Measurements from ENCODE around the gene FLT3.

The FLT3 gene

DNA sequence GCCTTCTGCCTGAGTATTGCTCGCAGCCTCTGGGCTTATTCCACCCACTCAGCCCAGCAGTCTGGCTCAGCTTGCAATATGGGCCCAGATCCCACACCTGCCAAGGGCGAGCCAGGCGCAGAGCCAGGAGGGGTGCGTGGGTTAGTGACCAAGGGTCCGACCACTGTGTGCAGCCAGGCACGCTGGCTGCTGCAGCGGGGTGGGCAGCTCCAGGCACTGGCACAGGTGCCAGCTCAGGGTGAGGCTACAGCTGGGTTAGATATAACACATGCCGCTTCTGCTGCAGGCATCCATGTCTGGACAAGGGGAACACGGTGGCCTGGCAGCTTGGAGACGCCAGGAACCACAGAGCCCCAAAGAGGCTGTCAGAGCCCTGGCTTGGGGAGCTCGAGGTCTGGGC lies 99.3 kb downstream of the FLT3 start:
- no peak overlapping the region for H3K9ac ChIP-seq (ENCODE audit: insufficient read length, low read depth)
- no peak overlapping the region for H3K4me3 ChIP-seq (ENCODE audit: insufficient read length, low read depth)
- DNase-seq (ENCODE audit: low read depth, low spot score): no peak
- H3K9me3 ChIP-seq (ENCODE audit: insufficient read depth, low read length): no peaks in the 10 kb centered on the region
- no peaks in the 10 kb centered on the region for H3K36me3 ChIP-seq (ENCODE audit: insufficient read depth, insufficient read length, low read length)
- peaks cover 11% of the 10 kb centered on the region for H3K27me3 ChIP-seq (ENCODE audit: insufficient read depth, insufficient read length)
- H3K4me1 ChIP-seq (ENCODE audit: insufficient read depth, insufficient read length): peaks cover 4% of the 10 kb centered on the region
- TF ChIP-seq SUZ12 (IDR thresholded peaks at IDR 0.05; ENCODE audit: extremely low read depth, insufficient read depth, insufficient read length): no peak
- no peak for TF ChIP-seq YY1 (IDR thresholded peaks at IDR 0.05; ENCODE audit: insufficient read depth, insufficient read length)
- no peak for TF ChIP-seq ZNF274 (IDR thresholded peaks at IDR 0.05; ENCODE audit: low read depth, low read length)

GRCh38 chr13:28000567-28000966 lies 99.8 kb downstream of the FLT3 start:
- Histone ChIP-seq H3K36me3 (ENCODE audit: insufficient read depth, insufficient read length, low read length) (no peaks in the 10 kb centered on the region), H3K27me3 (ENCODE audit: insufficient read depth, insufficient read length) (peaks cover 11% of the 10 kb centered on the region), H3K9ac (ENCODE audit: insufficient read length, low read depth) (no peak overlapping the region), H3K4me3 (ENCODE audit: insufficient read length, low read depth) (no peak overlapping the region), H3K9me3 (ENCODE audit: insufficient read depth, low read length) (no peaks in the 10 kb centered on the region), H3K4me1 (ENCODE audit: insufficient read depth, insufficient read length) (peaks cover 4% of the 10 kb centered on the region)
- TF ChIP-seq SUZ12 (IDR thresholded peaks at IDR 0.05; ENCODE audit: extremely low read depth, insufficient read depth, insufficient read length) (no peak), ZNF274 (IDR thresholded peaks at IDR 0.05; ENCODE audit: low read depth, low read length) (no peak), YY1 (IDR thresholded peaks at IDR 0.05; ENCODE audit: insufficient read depth, insufficient read length) (no peak)
- DNase-seq (ENCODE audit: low read depth, low spot score): no peak

GRCh38 chr13:27997904-27998522 lies 102.4 kb downstream of the FLT3 start:
- TF ChIP-seq ZNF274 (IDR thresholded peaks at IDR 0.05; ENCODE audit: low read depth, low read length) (no peak), SUZ12 (IDR thresholded peaks at IDR 0.05; ENCODE audit: extremely low read depth, insufficient read depth, insufficient read length) (no peak), YY1 (IDR thresholded peaks at IDR 0.05; ENCODE audit: insufficient read depth, insufficient read length) (no peak)
- H3K9me3 ChIP-seq (ENCODE audit: insufficient read depth, low read length): no peaks in the 10 kb centered on the region
- DNase-seq (ENCODE audit: low read depth, low spot score): no peak

GRCh38 chr13:27991881-27992280 lies 108.5 kb downstream of the FLT3 start:
- Histone ChIP-seq H3K9ac (ENCODE audit: insufficient read length, low read depth) (no peak overlapping the region), H3K4me3 (ENCODE audit: insufficient read length, low read depth) (no peak overlapping the region), H3K4me1 (ENCODE audit: insufficient read depth, insufficient read length) (no peaks in the 10 kb centered on the region), H3K27me3 (ENCODE audit: insufficient read depth, insufficient read length) (peaks cover 45% of the 10 kb centered on the region), H3K9me3 (ENCODE audit: insufficient read depth, low read length) (no peaks in the 10 kb centered on the region), H3K36me3 (ENCODE audit: insufficient read depth, insufficient read length, low read length) (no peaks in the 10 kb centered on the region)
- DNase-seq (ENCODE audit: low read depth, low spot score): no peak
- TF ChIP-seq ZNF274 (IDR thresholded peaks at IDR 0.05; ENCODE audit: low read depth, low read length) (no peak), SUZ12 (IDR thresholded peaks at IDR 0.05; ENCODE audit: extremely low read depth, insufficient read depth, insufficient read length) (no peak), YY1 (IDR thresholded peaks at IDR 0.05; ENCODE audit: insufficient read depth, insufficient read length) (no peak)

More at GRCh38 chr13:27997904-27998522, 102.4 kb downstream of the FLT3 start:
- Histone ChIP-seq H3K27me3 (ENCODE audit: insufficient read depth, insufficient read length) (peaks cover 11% of the 10 kb centered on the region), H3K4me3 (ENCODE audit: insufficient read length, low read depth) (no peak overlapping the region), H3K4me1 (ENCODE audit: insufficient read depth, insufficient read length) (peaks cover 4% of the 10 kb centered on the region), H3K36me3 (ENCODE audit: insufficient read depth, insufficient read length, low read length) (no peaks in the 10 kb centered on the region), H3K9ac (ENCODE audit: insufficient read length, low read depth) (no peak overlapping the region)

DNA sequence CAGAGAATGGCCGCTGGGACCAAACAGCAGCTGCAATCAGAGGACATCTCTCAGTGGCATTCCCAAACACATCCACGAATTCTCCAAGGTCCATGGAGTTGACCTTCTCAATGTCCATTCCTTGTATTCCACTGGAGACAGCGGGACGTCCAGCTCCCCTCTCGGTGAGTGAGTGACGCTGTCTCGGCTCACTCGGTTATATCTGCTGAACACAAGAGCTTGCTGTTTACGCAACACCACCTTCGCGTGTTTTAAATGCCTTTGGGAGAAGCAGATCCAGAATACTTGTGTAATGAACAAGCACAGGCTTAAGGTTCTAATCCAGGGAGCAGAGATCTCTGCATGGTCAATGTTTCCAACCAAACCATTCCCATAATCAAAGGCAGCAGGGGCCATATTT lies 111.9 kb downstream of the FLT3 start, which contains the start of gene URAD:
Gene URAD, minus strand, starts transcription at position 174 of the 400 bp plus-strand sequence. Its CDS starts 56 bp downstream, at position 118.
- Histone ChIP-seq H3K9ac (ENCODE audit: insufficient read length, low read depth) (no peak within 1 kb of the TSS), H3K4me1 (ENCODE audit: insufficient read depth, insufficient read length) (no peaks in the 10 kb centered on the region), H3K27me3 (ENCODE audit: insufficient read depth, insufficient read length) (peaks cover 71% of the 10 kb centered on the region), H3K4me3 (ENCODE audit: insufficient read length, low read depth) (no peak within 1 kb of the TSS), H3K9me3 (ENCODE audit: insufficient read depth, low read length) (no peaks in the 10 kb centered on the region), H3K36me3 (ENCODE audit: insufficient read depth, insufficient read length, low read length) (no peaks in the 10 kb centered on the region)
- DNase-seq (ENCODE audit: low read depth, low spot score): no peak
- no peak for TF ChIP-seq YY1 (IDR thresholded peaks at IDR 0.05; ENCODE audit: insufficient read depth, insufficient read length)
- TF ChIP-seq ZNF274 (IDR thresholded peaks at IDR 0.05; ENCODE audit: low read depth, low read length): no peak
- no peak for TF ChIP-seq SUZ12 (IDR thresholded peaks at IDR 0.05; ENCODE audit: extremely low read depth, insufficient read depth, insufficient read length)

- no peak for DNase-seq (ENCODE audit: low read depth, low spot score)
- TF ChIP-seq SUZ12 (IDR thresholded peaks at IDR 0.05; ENCODE audit: extremely low read depth, insufficient read depth, insufficient read length): no peak
- no peak for TF ChIP-seq YY1 (IDR thresholded peaks at IDR 0.05; ENCODE audit: insufficient read depth, insufficient read length)
- no peak for TF ChIP-seq ZNF274 (IDR thresholded peaks at IDR 0.05; ENCODE audit: low read depth, low read length)
- Histone ChIP-seq H3K4me1 (ENCODE audit: insufficient read depth, insufficient read length) (no peaks in the 10 kb centered on the region), H3K4me3 (ENCODE audit: insufficient read length, low read depth) (no peak overlapping the region), H3K9me3 (ENCODE audit: insufficient read depth, low read length) (no peaks in the 10 kb centered on the region), H3K27me3 (ENCODE audit: insufficient read depth, insufficient read length) (peaks cover 94% of the 10 kb centered on the region), H3K36me3 (ENCODE audit: insufficient read depth, insufficient read length, low read length) (no peaks in the 10 kb centered on the region), H3K9ac (ENCODE audit: insufficient read length, low read depth) (no peak overlapping the region)
Observed at GRCh38 chr13:27985600-27985999, 114.8 kb downstream of the FLT3 start.

DNA sequence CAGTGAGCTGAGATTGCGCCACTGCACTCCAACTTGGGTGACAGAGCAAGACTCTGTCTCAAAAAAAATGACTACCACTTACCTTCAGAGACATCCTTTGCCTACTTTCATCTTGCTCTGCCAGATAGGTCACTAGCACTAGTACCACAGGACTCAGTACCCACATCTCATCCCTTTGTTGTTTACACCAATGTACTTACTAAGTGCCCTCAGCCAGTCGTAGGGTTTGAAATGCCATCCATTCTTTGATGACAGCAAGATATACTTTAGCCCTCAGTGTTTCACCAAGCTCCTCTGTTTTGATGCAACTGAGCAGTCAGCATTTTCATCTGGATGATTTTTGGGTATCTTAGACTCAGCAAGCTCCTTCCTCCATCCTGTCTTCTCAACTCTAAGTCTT lies 118.0 kb downstream of the FLT3 start:
- Histone ChIP-seq H3K36me3 (ENCODE audit: insufficient read depth, insufficient read length, low read length) (no peaks in the 10 kb centered on the region), H3K9ac (ENCODE audit: insufficient read length, low read depth) (no peak overlapping the region), H3K4me3 (ENCODE audit: insufficient read length, low read depth) (no peak overlapping the region), H3K27me3 (ENCODE audit: insufficient read depth, insufficient read length) (peaks cover 99% of the 10 kb centered on the region), H3K4me1 (ENCODE audit: insufficient read depth, insufficient read length) (peaks cover 2% of the 10 kb centered on the region), H3K9me3 (ENCODE audit: insufficient read depth, low read length) (no peaks in the 10 kb centered on the region)
- TF ChIP-seq ZNF274 (IDR thresholded peaks at IDR 0.05; ENCODE audit: low read depth, low read length): no peak
- TF ChIP-seq YY1 (IDR thresholded peaks at IDR 0.05; ENCODE audit: insufficient read depth, insufficient read length): no peak
- TF ChIP-seq SUZ12 (IDR thresholded peaks at IDR 0.05; ENCODE audit: extremely low read depth, insufficient read depth, insufficient read length): no peak
- DNase-seq (ENCODE audit: low read depth, low spot score): no peak
